ENCODE data around the gene ATP5F1E. TPM values are rescaled to one million over a fixed set of nuclear protein-coding genes. Genes with fewer than 3 reads are reported as not detected.

ATP5F1E gene
- total RNA-seq, 1 donor from 2014 or later: 67.5 TPM

GRCh38 chr20:59027741-59028320 is 4.3 kb downstream of the ATP5F1E start:
- no peak for DNase-seq (ENCODE audit: low spot score)
- Mint-ChIP-seq H3K36me3 (ENCODE audit: low read depth) (peaks cover 25% of the 10 kb centered on the region), H3K4me3 (ENCODE audit: unreplicated experiment) (no peak overlapping the region), H3K9me3 (ENCODE audit: low read depth) (no peaks in the 10 kb centered on the region), H3K4me1 (ENCODE audit: low read depth) (peaks cover 58% of the 10 kb centered on the region), H3K27me3 (ENCODE audit: low read depth) (no peaks in the 10 kb centered on the region), H3K27ac (ENCODE audit: unreplicated experiment) (peak overlapping the region; percentile 72)
- TF ChIP-seq, protein P1, sequence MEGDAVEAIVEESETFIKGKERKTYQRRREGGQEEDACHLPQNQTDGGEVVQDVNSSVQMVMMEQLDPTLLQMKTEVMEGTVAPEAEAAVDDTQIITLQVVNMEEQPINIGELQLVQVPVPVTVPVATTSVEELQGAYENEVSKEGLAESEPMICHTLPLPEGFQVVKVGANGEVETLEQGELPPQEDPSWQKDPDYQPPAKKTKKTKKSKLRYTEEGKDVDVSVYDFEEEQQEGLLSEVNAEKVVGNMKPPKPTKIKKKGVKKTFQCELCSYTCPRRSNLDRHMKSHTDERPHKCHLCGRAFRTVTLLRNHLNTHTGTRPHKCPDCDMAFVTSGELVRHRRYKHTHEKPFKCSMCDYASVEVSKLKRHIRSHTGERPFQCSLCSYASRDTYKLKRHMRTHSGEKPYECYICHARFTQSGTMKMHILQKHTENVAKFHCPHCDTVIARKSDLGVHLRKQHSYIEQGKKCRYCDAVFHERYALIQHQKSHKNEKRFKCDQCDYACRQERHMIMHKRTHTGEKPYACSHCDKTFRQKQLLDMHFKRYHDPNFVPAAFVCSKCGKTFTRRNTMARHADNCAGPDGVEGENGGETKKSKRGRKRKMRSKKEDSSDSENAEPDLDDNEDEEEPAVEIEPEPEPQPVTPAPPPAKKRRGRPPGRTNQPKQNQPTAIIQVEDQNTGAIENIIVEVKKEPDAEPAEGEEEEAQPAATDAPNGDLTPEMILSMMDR (IDR thresholded peaks at IDR 0.05): no peak

- H3K4me1 Mint-ChIP-seq (ENCODE audit: low read depth): peaks cover 61% of the 10 kb centered on the region
- H3K4me3 Mint-ChIP-seq (ENCODE audit: unreplicated experiment): no peak overlapping the region
- no peak for DNase-seq (ENCODE audit: low spot score)
- TF ChIP-seq, protein P1 (IDR thresholded peaks at IDR 0.05): no peak
- H3K9me3 Mint-ChIP-seq (ENCODE audit: low read depth): no peaks in the 10 kb centered on the region
- H3K27ac Mint-ChIP-seq (ENCODE audit: unreplicated experiment): peak overlapping the region; percentile 72
- peaks cover 28% of the 10 kb centered on the region for H3K36me3 Mint-ChIP-seq (ENCODE audit: low read depth)
- H3K27me3 Mint-ChIP-seq (ENCODE audit: low read depth): no peaks in the 10 kb centered on the region
Observed at GRCh38 chr20:59026904-59027740, 5.0 kb downstream of the ATP5F1E start.

DNA sequence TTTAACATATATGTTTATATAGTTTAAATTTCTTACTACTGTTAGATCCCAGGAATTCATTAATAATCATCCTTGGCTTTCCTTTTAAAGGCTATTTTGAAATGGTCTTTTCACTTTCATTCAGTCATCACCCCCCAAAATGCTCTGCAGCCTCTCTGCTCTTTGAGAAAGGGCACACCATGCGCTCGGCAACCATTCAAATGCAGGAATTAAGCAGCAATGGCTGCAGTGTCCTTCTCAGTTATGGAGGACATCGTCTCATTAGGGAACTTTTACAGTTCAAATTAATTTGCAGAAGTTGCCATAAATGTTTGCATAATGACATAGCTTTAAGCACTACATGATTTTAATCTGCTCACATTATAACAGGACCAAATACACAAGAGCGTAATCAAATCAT is 6.6 kb downstream of the ATP5F1E start:
- Mint-ChIP-seq H3K27me3 (ENCODE audit: low read depth) (no peaks in the 10 kb centered on the region), H3K36me3 (ENCODE audit: low read depth) (peaks cover 28% of the 10 kb centered on the region)

GRCh38 chr20:59025086-59025485 is 7.0 kb downstream of the ATP5F1E start:
- Mint-ChIP-seq H3K36me3 (ENCODE audit: low read depth) (peaks cover 27% of the 10 kb centered on the region), H3K27me3 (ENCODE audit: low read depth) (no peaks in the 10 kb centered on the region), H3K9me3 (ENCODE audit: low read depth) (no peaks in the 10 kb centered on the region), H3K4me1 (ENCODE audit: low read depth) (peaks cover 55% of the 10 kb centered on the region), H3K4me3 (ENCODE audit: unreplicated experiment) (no peak overlapping the region), H3K27ac (ENCODE audit: unreplicated experiment) (no peak overlapping the region)
- no peak for DNase-seq (ENCODE audit: low spot score)
- TF ChIP-seq, protein P1 (IDR thresholded peaks at IDR 0.05): no peak

More for the DNA sequence above, 6.6 kb downstream of the ATP5F1E start:
- DNase-seq (ENCODE audit: low spot score): no peak
- Mint-ChIP-seq H3K4me3 (ENCODE audit: unreplicated experiment) (no peak overlapping the region), H3K27ac (ENCODE audit: unreplicated experiment) (no peak overlapping the region), H3K4me1 (ENCODE audit: low read depth) (peaks cover 59% of the 10 kb centered on the region), H3K9me3 (ENCODE audit: low read depth) (no peaks in the 10 kb centered on the region)
- TF ChIP-seq, protein P1 (IDR thresholded peaks at IDR 0.05): no peak

GRCh38 chr20:59024111-59024530 is 8.0 kb downstream of the ATP5F1E start:
- Mint-ChIP-seq H3K4me1 (ENCODE audit: low read depth) (peaks cover 45% of the 10 kb centered on the region), H3K27ac (ENCODE audit: unreplicated experiment) (no peak overlapping the region), H3K36me3 (ENCODE audit: low read depth) (peaks cover 22% of the 10 kb centered on the region), H3K27me3 (ENCODE audit: low read depth) (no peaks in the 10 kb centered on the region), H3K9me3 (ENCODE audit: low read depth) (no peaks in the 10 kb centered on the region), H3K4me3 (ENCODE audit: unreplicated experiment) (no peak overlapping the region)
- TF ChIP-seq, protein P1 (IDR thresholded peaks at IDR 0.05): no peak
- DNase-seq (ENCODE audit: low spot score): no peak

Data from chondrocyte (in vitro differentiated cells).